ENCODE results near the gene FAM131C.
A peak's percentile ranks its signal among the peaks of the same experiment; 100 is the strongest.
"Not testable (repeated sequence)": the region's sequence is repeated elsewhere in the genome, so short reads cannot be mapped to it uniquely, and the experiment has no call there.

Gene FAM131C

GRCh38 chr1:16058394-16059120 is 14.9 kb downstream of the FAM131C start:
- not testable (repeated sequence) for DNase-seq (ENCODE audit: low spot score)

- DNase-seq (ENCODE audit: low spot score) = not testable (repeated sequence)
Observed at GRCh38 chr1:16057314-16057915, 16.0 kb downstream of the FAM131C start.

GRCh38 chr1:16056521-16056912 is 16.9 kb downstream of the FAM131C start:
- not testable (repeated sequence) for DNase-seq (ENCODE audit: low spot score)

GRCh38 chr1:16055613-16056520 is 17.6 kb downstream of the FAM131C start:
- DNase-seq (ENCODE audit: low spot score) = peak; percentile 86

GRCh38 chr1:16054598-16055540 is 18.6 kb downstream of the FAM131C start:
- DNase-seq (ENCODE audit: low spot score) = no peak

- no peak for DNase-seq (ENCODE audit: low spot score)
Observed at GRCh38 chr1:16053781-16054502, 19.5 kb downstream of the FAM131C start.

- not testable (repeated sequence) for DNase-seq (ENCODE audit: low spot score)
Observed at GRCh38 chr1:16051949-16052348, 21.5 kb downstream of the FAM131C start.

GRCh38 chr1:16051039-16051438 is 22.4 kb downstream of the FAM131C start:
- no peak for DNase-seq (ENCODE audit: low spot score)

GRCh38 chr1:16050328-16050727 is 23.1 kb downstream of the FAM131C start:
- DNase-seq (ENCODE audit: low spot score) = no peak

- peak; percentile 9 for DNase-seq (ENCODE audit: low spot score)
Observed at GRCh38 chr1:16048573-16049189, 24.8 kb downstream of the FAM131C start.

GRCh38 chr1:16047791-16048475 is 25.5 kb downstream of the FAM131C start:
- DNase-seq (ENCODE audit: low spot score) = no peak

- no peak for DNase-seq (ENCODE audit: low spot score)
Observed at GRCh38 chr1:16046842-16047241, 26.6 kb downstream of the FAM131C start.

- no peak for DNase-seq (ENCODE audit: low spot score)
Observed at GRCh38 chr1:16043950-16044349, 29.5 kb downstream of the FAM131C start.

- DNase-seq (ENCODE audit: low spot score) = no peak
Observed at GRCh38 chr1:16043521-16043920, 29.9 kb downstream of the FAM131C start, which contains the start of gene CLCNKB. Gene CLCNKB, plus strand, starts transcription at chr1:16043782. Its CDS starts 711 bp downstream, at chr1:16044493.

- DNase-seq (ENCODE audit: low spot score) = not testable (repeated sequence)
Observed at GRCh38 chr1:16042654-16043053, 30.8 kb downstream of the FAM131C start.

GRCh38 chr1:16042096-16042495 is 31.4 kb downstream of the FAM131C start:
- DNase-seq (ENCODE audit: low spot score) = no peak

GRCh38 chr1:16041200-16041599 is 32.3 kb downstream of the FAM131C start:
- no peak for DNase-seq (ENCODE audit: low spot score)

GRCh38 chr1:16039871-16040270 is 33.6 kb downstream of the FAM131C start:
- DNase-seq (ENCODE audit: low spot score) = not testable (repeated sequence)

- DNase-seq (ENCODE audit: low spot score) = no peak
Observed at GRCh38 chr1:16038620-16038912, 34.9 kb downstream of the FAM131C start.

- not testable (repeated sequence) for DNase-seq (ENCODE audit: low spot score)
Observed at GRCh38 chr1:16036461-16036860, 37.0 kb downstream of the FAM131C start.

All from activated CD4-positive, alpha-beta T cell treated with anti-CD3 and anti-CD28 coated beads, Interleukin-2, Interleukin-4, amounts not matched to agents 100 ng/mL and 50 ng/mL, durations not matched to agents 16 hours and 8 hours (primary cell).